Neutrophil (primary cell): Measurements from ENCODE around the gene CISTR.

Source experiments
- H3K27ac ChIP-seq: fragments of 200-600 bp; sonication (generic); 2 replicates; pipeline ENCODE4 v1.5.1; 2016; ENCODE audit warnings: mild to moderate bottlenecking, moderate library complexity
- H3K27me3 ChIP-seq: fragments of 200-600 bp; sonication (generic); 2 replicates; pipeline ENCODE4 v1.6.0; 2016; ENCODE audit warnings: mild to moderate bottlenecking
- H3K36me3 ChIP-seq: fragments of 200-600 bp; sonication (generic); 2 replicates; pipeline ENCODE4 v1.5.1; 2017
- H3K4me1 ChIP-seq, 2 experiments: fragments of 200-600 bp in 1 of 2; sonication (generic) in 1 of 2; 1 replicate in 1 of 2; 2 replicates in 1 of 2; pipeline versions ENCODE4 v1.5.1 to v1.6.1; 2013 to 2016; ENCODE audit warnings: low read depth in 1 of 2, low read length in 1 of 2, mild to moderate bottlenecking in 1 of 2, moderate library complexity in 1 of 2; ENCODE audit not compliant: control insufficient read depth in 1 of 2, insufficient read depth in 1 of 2
- H3K4me3 ChIP-seq, 2 experiments: fragments of 200-600 bp in 1 of 2; sonication (generic) in 1 of 2; 1 replicate in 1 of 2; 2 replicates in 1 of 2; pipeline ENCODE4 v1.5.1; 2013 to 2016; ENCODE audit warnings: low read depth in 1 of 2, low read length in 1 of 2, mild to moderate bottlenecking in 1 of 2, moderate library complexity in 1 of 2
- H3K9me3 ChIP-seq: fragments of 200-600 bp; sonication (generic); 2 replicates; pipeline ENCODE4 v1.5.1; 2016
- TF ChIP-seq, protein P1 (sequence below): fragments of 200-600 bp; sonication (generic); IDR thresholded peaks from 2 replicates; pipeline ENCODE4 v1.5.1; 2016; ENCODE audit warnings: antibody characterized with exemption

Gene CISTR

DNA sequence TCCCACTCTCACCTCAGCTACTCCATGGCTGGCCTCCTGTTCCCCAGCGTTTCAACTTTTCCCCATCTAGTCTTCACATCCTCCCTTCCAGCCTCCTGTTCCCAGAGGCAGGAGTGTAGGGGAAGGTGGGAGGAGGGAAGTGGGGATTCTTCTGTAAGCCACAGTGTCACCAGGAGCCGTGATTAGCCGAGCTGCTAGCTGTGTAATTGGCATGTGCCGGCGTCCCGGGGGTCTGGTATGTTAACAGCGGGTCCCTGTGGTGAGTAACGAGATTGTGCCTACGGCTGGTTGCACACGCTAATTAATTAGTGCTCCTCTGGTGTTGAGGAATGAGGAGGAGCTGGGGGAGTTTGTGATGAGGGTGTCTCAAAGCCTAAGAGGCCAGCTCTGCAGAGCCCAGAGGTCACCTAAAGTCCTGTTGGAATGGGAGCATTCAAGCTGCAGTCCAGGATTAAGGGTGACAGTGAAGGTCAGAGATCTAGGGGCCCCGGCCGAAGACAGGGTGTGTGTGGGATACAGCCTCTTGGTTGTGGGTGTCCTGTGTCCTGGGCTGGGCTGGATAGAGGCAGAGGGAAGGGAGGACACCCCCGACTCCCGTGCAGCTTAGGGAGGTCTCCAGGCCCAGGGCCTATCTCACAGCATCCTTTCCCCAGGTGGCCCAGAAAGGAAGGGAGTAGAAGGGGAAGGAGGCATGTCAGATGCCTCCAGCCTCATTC lies 14.5 kb downstream of the CISTR start:
- no peak overlapping the region for H3K27ac ChIP-seq
- TF ChIP-seq, protein P1, sequence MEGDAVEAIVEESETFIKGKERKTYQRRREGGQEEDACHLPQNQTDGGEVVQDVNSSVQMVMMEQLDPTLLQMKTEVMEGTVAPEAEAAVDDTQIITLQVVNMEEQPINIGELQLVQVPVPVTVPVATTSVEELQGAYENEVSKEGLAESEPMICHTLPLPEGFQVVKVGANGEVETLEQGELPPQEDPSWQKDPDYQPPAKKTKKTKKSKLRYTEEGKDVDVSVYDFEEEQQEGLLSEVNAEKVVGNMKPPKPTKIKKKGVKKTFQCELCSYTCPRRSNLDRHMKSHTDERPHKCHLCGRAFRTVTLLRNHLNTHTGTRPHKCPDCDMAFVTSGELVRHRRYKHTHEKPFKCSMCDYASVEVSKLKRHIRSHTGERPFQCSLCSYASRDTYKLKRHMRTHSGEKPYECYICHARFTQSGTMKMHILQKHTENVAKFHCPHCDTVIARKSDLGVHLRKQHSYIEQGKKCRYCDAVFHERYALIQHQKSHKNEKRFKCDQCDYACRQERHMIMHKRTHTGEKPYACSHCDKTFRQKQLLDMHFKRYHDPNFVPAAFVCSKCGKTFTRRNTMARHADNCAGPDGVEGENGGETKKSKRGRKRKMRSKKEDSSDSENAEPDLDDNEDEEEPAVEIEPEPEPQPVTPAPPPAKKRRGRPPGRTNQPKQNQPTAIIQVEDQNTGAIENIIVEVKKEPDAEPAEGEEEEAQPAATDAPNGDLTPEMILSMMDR, result no peak
- no peaks in the 10 kb centered on the region for H3K36me3 ChIP-seq
- H3K9me3 ChIP-seq, result no peaks in the 10 kb centered on the region
- H3K4me1 ChIP-seq, result peaks cover 5 to 6% of the 10 kb centered on the region in 2 experiments
- no peak overlapping the region for H3K4me3 ChIP-seq
- H3K27me3 ChIP-seq, result peaks cover 100% of the 10 kb centered on the region

DNA sequence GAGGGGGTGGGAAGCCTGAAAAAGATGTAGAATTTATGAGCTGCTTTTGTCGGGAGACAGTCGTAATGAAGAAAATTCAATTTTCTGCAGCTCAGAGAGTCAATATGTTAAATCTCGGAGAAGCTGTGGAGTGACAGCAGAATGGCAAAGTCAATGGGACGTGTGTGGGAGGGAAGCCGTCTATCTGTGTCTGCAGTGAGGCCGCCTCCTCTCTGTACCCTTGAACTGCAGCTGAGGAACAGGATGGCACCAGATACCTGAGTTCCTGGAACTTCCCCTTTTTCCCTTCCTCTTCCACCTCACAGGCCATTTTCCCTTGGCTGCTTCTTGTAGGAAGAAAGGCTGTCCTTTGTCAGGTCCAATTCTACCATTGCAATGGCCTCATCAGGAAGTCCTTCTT lies 15.2 kb downstream of the CISTR start:
- H3K9me3 ChIP-seq, result no peaks in the 10 kb centered on the region
- H3K36me3 ChIP-seq, result no peaks in the 10 kb centered on the region
- no peak overlapping the region for H3K4me3 ChIP-seq
- no peak overlapping the region for H3K27ac ChIP-seq
- H3K4me1 ChIP-seq, result peaks cover 5 to 6% of the 10 kb centered on the region in 2 experiments
- TF ChIP-seq, protein P1, result no peak
- H3K27me3 ChIP-seq, result peaks cover 100% of the 10 kb centered on the region

DNA sequence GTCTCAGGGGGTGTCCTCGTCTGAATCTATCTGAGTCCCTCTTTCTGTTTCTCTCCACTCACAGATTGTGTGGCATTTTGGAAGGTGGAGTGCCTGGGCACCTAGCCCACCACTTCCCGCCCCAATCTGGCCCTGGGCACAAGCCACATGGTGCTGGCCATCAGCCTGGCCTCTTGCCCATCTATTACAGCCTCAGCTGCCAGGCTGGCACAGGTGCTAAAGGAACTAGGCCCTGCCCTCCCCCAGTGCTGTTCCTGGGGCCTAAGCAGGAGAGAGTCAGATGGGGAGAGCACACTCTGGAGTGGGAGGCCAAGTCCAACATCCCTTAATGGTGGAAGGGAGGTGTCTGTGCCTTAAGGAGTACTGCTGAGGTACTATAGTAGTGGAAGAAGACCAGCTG lies 16.2 kb downstream of the CISTR start:
- H3K27me3 ChIP-seq, result peaks cover 98% of the 10 kb centered on the region
- no peak overlapping the region for H3K27ac ChIP-seq
- H3K36me3 ChIP-seq, result no peaks in the 10 kb centered on the region

DNA sequence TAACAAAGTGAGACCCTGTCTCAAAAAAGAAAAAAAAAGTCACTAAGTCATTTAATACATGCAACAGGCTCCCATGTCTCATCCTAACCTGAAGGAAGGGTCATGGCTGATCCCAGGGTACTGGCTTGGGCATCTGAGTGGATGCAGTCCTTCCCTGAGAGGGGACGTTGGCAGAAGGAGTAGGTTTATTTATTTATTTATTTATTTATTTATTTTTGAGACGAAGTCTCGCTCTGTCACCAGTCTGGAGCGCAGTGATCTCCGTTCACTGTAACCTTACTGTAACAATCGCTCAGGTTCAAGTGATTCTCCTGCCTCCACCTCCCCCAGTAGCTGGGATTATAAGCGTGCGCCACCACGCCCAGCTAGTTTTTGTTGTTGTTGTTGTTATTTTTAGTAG lies 17.4 kb downstream of the CISTR start:
- Histone ChIP-seq H3K9me3 (no peaks in the 10 kb centered on the region), H3K36me3 (no peaks in the 10 kb centered on the region), H3K4me1 (peaks cover 5 to 6% of the 10 kb centered on the region in 2 experiments), H3K27me3 (peaks cover 87% of the 10 kb centered on the region), H3K27ac (no peak overlapping the region), H3K4me3 (no peak overlapping the region)
- TF ChIP-seq, protein P1, result no peak

More for the DNA sequence above, 16.2 kb downstream of the CISTR start:
- Histone ChIP-seq H3K9me3 (no peaks in the 10 kb centered on the region), H3K4me1 (peaks cover 5 to 6% of the 10 kb centered on the region in 2 experiments), H3K4me3 (no peak overlapping the region)
- TF ChIP-seq, protein P1, result no peak

DNA sequence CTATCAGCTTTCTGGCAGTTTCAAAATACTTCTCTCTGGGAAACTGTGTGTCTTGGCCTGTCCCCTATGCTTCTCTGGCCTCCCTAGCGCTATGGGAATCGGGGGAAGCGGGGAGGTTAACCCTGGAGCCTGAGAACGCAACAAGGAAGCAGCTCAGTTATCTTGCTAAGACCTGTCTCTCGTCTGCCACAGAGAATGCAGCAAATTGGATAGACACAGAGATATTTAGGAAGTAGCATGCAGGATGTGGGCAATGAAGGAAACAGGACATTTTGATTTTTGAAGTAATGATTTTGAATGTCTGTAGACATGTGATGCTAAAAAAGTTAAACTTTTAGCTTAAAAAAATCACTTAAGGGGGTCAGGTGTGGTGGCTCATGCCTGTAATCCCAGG lies 18.0 kb downstream of the CISTR start:
- TF ChIP-seq, protein P1, result no peak
- Histone ChIP-seq H3K27me3 (peaks cover 80% of the 10 kb centered on the region), H3K4me3 (no peak overlapping the region), H3K9me3 (no peaks in the 10 kb centered on the region), H3K27ac (no peak overlapping the region), H3K36me3 (no peaks in the 10 kb centered on the region), H3K4me1 (peaks cover 5% of the 10 kb centered on the region in 2 experiments)
